Activated effector memory CD4-positive, alpha-beta T cell treated with Interleukin-2 at 50 U/mL for 16 hours (primary cell): ENCODE results near the gene WDTC1.

Experiments
- DNase-seq: peaks from one replicate; pipeline ENCODE4 v3.0.0-alpha.2; 2020

Gene WDTC1

DNA sequence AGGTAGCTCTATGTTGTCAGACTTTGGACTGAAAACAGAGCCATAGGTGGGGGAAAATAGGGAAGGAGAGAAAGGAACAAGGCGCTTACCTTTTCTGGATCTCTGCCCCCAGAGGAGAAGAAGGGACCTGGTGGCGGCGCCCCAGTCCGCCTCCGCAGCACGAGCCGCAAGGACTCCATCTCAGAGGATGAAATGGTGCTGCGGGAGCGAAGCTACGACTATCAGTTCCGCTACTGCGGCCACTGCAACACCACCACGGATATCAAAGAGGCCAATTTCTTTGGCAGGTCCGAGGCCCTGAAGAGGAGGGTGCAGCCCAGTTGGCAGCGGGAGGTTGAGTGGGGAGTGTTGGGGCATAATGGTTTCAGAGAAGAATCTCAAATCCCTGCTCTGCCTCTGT, 69.1 kb downstream of the WDTC1 start:
- DNase-seq, result no peak

- no peak for DNase-seq
Observed at GRCh38 chr1:27306071-27306470, 71.6 kb downstream of the WDTC1 start.

GRCh38 chr1:27306892-27307761, 72.7 kb downstream of the WDTC1 start:
- DNase-seq, result no peak

GRCh38 chr1:27307874-27308598, 73.6 kb downstream of the WDTC1 start:
- no peak for DNase-seq

- no peak for DNase-seq
Observed at GRCh38 chr1:27314169-27314568, 79.7 kb downstream of the WDTC1 start.

DNA sequence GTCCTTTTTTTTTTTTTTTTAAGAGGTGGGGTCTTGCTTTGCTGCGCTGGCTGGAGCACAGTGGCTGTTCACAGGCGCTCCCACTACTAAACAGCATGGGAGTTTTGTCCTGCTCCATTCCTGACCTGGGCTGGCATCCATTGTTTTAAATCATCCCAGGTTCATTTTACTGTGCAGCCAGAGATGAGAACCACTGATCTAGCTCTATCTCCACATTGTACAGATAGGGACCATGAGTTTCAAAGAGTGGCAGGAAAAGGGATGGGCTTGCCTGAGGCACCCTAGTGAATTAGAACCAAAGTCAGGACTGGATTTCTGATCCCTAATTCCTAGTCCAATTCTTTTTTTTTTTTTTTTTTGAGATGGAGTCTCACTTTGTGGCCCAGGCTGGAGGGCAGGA, 80.3 kb downstream of the WDTC1 start:
- no peak for DNase-seq

- no peak for DNase-seq
Observed at GRCh38 chr1:27316860-27317259, 82.4 kb downstream of the WDTC1 start.

DNA sequence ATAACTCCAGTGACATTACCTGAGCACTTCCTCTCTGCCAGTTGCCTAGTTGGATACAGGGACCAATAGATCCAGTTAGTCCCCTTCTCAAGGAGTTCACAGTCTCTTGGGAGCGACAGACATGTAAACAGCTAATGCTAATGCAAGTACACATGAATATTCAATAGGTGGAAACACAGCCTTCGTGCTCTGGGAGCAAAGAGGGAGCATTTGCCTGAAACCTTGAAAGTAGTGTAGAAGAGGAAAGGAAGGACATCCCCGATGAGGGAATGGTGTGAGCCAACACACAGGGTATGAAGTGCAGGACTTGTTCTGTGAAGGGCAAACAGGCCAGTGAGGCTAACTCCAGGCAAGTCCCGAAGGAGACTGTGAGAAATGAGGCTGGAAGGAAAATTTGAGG, 83.7 kb downstream of the WDTC1 start:
- no peak for DNase-seq

DNA sequence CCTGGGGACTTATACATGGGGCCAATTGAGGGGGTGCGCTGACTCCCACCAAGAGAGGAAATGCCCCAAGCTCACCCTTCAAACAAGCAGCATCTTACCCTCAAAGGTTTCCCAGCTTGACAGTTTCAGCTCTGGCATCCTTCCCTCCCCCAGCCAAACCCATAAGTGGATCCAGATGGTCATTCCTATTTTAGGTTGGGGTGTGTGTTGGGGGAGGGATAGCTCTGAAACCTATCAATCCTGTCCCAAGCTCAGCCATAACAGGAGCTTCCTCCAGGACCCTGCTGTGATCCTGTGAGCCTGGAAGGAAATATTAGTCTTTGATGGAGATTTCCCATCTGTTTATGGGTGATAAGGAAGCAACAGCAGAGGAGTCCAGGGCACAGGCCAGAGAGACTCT, 84.2 kb downstream of the WDTC1 start:
- no peak for DNase-seq

DNA sequence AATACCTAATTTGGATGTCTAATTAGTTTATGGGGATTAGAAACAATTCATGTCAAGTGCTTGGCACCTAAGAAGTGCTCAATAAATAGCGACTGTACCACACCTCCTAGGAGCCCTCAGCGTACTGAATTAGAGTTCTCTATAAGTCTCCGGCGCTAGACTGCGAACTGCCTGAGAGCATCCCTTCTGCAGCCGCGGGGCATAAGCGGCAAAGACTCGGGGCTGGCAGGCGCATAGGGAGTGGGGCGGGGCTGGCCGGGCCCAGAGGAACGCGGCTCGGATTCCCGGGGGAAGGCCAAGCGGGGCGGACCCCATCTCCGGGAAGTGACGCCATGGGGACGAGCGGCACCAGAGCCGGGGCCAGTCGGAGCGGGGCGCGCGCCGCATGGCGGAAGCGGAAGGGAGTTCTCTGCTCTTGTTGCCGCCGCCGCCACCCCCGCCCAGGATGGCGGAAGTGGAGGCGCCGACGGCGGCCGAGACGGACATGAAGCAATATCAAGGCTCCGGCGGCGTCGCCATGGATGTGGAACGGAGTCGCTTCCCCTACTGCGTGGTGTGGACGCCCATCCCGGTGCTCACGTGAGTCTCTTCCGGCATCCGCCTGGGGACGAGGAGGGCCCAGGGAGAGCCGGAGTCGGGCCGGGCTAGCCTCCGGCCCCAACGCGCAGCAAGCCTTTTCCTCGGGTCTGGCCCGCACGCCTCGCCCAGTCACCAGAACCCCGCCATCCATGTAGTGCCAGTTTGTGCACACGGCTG, 87.6 kb downstream of the WDTC1 start, which contains the start of gene TMEM222:
Gene TMEM222, plus strand, starts transcription at position 351 of the 756 bp plus-strand sequence. Its CDS starts 35 bp downstream, at position 386.
- DNase-seq, result peak; percentile 96

DNA sequence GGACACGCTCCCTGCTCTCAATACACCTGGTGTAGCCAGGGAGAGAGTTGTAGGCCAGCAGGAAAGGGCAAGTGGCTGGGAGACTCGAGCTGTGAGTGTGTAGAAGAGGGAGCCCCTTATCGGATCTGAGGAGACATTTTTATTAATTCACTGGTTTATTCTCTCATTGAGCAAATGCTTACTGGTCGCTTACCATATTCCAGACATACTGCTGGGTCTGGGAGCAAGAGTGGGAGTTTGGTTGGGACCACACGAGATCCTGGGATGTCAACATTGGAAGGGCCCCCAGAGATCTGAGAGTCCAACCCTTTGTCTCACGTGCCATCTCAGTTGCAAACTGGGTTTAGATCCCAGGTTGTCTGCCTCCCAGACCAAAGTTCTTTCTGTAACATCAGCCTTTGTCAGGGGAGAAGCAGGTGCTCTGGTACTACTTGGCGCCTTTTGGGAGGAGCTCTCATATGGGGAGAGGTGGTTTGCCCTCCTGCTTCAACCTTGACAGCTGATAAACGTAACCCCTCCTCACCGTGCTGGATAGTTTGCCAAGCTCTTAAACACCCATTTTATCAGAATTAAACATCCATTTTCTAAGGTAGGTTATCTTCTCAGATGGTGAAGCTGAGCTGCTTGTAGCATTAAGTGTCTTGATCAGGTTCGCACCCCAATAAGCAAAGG, 88.3 kb downstream of the WDTC1 start:
- no peak for DNase-seq

DNA sequence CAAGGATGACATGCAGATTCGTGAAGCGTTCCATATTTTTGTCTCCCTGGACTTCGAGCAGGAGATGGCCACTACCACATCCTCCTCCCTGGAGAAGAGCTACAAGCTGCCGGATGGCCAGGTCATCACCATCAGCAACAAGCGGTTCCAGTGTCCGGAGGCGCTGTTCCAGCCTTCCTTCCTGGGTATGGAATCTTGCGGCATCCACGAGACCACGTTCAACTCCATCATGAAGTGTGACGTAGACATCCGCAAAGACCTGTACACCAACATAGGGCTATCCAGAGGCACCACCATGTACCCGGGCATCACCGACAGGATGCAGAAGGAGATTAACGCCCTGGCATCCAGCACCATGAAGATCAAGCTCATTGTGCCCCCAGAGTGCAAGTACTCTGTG, 90.9 kb downstream of the WDTC1 start:
- no peak for DNase-seq

DNA sequence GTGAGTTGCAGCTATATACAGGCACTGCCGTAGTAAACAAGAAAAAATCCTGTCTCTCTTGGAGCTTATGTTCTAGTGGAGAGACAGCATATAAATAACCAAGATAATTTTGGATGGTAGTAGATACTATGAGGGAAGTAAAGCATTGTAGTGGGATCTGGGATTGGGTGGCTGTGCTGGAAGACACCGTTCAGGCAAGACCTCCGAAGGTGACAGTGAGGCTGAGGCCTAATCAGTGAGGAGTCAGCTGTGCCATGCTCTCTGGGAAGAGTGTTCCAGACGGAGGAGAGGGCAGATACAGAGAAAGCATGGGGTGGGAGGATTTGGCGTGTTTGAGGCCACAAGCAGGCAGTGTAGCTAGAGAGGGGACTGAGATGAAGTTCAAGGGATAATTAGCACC, 93.5 kb downstream of the WDTC1 start:
- no peak for DNase-seq

DNA sequence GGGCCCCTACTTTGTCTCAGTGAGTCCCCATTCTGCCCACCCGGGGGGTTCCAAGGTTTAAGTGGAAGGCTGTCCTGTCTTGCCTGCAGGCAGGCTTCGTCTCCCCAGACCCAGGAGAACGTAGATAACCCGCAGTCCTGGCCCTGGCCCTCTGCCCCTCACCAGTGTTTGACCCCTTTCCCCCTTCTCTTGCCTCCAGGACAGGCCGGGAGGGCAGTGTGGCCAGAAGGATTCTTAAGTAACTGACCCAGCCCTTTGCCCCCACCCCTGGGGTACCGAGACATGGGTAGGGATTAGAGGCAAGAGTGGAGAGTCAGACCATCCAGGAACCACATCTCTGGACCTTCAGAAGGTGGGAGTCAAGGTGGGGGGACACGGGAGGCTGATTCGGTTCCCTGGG, 96.4 kb downstream of the WDTC1 start:
- no peak for DNase-seq

- DNase-seq, result no peak
Observed at GRCh38 chr1:27331426-27331825, 97.0 kb downstream of the WDTC1 start.

GRCh38 chr1:27331922-27332321, 97.5 kb downstream of the WDTC1 start:
- no peak for DNase-seq

- peak; percentile 41 for DNase-seq
Observed at GRCh38 chr1:27332536-27333281, 98.3 kb downstream of the WDTC1 start.

GRCh38 chr1:27333717-27334279, 99.4 kb downstream of the WDTC1 start:
- no peak for DNase-seq

- DNase-seq, result no peak
Observed at GRCh38 chr1:27335506-27336422, 101.3 kb downstream of the WDTC1 start.

- DNase-seq, result no peak
Observed at GRCh38 chr1:27336756-27337155, 102.3 kb downstream of the WDTC1 start.

DNA sequence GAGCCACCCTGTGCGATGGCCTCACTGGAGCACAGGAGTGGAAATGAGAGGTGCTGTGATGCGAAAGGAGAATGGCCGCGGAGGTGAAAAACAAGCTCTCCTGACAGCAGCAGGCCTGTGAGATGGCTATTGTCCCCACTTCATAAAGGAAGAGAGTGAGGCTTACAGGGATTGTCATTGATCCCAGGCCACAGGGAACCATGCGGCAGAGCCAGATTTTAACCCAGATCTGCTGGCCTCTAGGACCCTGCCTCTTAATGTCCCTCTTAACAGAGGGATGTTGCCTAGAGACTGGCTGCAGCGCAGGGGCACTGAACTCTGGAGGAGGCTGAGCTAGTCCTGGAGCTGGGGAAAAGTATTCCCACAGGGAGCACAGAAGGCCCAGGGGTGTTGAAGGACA, 104.3 kb downstream of the WDTC1 start:
- DNase-seq, result no peak
